HG02759 (cell line): ENCODE results near the gene ADAMTS12.
"Not testable (repeated sequence)": the region's sequence is repeated elsewhere in the genome, so short reads cannot be mapped to it uniquely, and the experiment has no call there.

Experiments
- ATAC-seq: cut with Tn5 transposase; IDR thresholded peaks from one replicate; pipeline ENCODE4 v1.9.1; 2021; ENCODE audit warnings: mild to moderate bottlenecking, moderate library complexity; ENCODE audit not compliant: unreplicated experiment

ADAMTS12 gene

DNA sequence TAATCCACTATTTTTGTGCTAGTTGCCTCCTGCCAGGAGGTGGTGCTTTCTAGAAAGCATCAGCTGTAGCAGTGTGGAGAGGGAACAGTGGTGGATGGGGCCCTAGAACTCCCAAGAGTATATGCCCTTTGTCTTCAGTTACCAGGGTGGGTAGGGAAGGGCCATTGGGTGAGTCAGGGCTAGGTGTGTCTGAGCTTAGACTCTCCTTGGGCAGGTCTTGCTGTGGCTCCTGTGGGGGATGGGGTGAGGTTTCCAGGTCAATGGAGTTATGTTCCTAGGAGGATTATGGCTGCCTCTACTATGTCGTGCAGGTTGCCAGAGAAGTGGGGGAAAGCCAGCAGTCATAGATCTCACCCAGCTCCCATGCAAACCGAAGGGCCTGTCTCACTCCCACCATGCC is 11.3 kb upstream of the ADAMTS12 start:
- no peak for ATAC-seq

DNA sequence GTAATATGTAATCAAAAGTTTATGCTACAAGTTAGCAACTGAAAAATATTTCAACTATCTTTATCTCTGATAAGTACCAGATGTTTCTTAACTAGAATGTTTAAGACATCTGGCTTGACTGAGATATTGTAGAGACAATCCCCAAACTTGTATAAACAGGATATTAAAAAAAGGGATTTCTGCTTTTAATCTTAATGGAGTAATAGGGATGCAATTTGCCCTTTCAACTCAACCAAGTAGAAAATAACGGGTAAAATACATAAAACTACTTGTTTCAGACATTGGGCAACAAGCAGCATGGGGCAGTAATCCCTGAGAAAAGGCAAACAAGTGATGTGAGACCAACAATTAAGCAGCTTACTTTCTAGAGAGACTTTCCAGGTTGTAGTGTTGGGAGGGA is 9.4 kb upstream of the ADAMTS12 start:
- ATAC-seq = no peak

DNA sequence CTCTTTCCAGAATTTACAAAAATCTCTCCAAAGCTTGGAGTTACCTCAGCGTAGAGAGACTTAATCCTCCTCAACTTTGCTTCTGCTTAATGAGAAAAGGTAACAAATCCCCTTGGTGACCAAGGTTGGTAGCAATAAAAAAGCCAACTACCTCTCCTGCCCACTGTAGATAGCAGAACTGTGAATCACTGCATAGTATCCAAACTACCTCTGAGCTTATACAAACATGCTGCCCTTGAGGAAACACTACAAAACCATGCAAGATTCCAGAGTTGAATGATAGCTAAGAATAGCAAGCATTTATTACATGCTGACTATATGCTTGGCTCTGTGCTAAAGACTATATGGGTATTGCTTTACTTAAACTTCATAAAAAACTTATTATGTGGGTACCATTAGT is 2.8 kb upstream of the ADAMTS12 start:
- ATAC-seq = no peak

GRCh38 chr5:33892620-33893137 is 889 bp upstream of the ADAMTS12 start:
- ATAC-seq = peak; percentile 8

GRCh38 chr5:33891446-33891787 is 373 bp downstream of the ADAMTS12 start:
- ATAC-seq = peak; percentile 20

- ATAC-seq = peak; percentile 49
Measured at GRCh38 chr5:33890131-33891032, 1.4 kb downstream of the ADAMTS12 start.

GRCh38 chr5:33888587-33888986 is 3.2 kb downstream of the ADAMTS12 start:
- no peak for ATAC-seq

DNA sequence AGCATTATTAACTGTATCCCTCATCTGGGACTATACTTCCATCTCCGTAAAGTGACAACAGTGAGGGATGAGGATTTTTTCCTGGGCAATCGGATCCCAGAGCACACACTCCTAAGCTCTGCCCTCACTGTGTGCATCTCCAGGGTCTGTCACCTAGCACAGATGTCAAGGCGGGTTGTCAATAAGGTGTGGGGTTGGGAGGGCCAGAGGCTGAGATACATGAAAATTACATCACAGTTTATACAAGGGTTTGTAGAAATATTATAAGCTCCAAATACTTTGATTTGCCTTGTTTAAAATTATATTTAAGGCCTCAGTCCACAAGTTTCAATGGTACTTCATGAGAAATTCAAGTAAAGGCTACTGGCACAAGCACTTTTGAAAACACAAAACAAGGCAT is 4.5 kb downstream of the ADAMTS12 start:
- no peak for ATAC-seq

- ATAC-seq = no peak
Measured at GRCh38 chr5:33886283-33886682, 5.5 kb downstream of the ADAMTS12 start.

GRCh38 chr5:33885679-33886078 is 6.1 kb downstream of the ADAMTS12 start:
- no peak for ATAC-seq

DNA sequence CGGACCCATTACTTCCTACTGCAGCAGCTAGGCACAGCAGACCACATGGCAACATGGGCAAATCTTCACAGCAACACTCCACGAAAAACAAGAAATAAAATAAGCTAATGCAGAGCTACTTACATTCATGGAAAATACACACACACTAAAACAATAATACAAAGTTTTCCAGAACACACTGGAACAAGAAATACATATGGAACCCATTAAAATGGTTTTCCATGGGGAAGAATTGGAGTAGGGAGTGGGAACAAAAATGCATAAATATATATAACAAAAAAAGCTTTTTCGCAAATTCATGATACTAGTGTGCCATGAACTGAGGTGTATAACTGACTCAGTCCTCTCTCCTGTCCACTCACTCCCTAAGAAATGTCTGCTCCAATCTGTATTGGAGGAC is 8.3 kb downstream of the ADAMTS12 start:
- ATAC-seq = no peak

DNA sequence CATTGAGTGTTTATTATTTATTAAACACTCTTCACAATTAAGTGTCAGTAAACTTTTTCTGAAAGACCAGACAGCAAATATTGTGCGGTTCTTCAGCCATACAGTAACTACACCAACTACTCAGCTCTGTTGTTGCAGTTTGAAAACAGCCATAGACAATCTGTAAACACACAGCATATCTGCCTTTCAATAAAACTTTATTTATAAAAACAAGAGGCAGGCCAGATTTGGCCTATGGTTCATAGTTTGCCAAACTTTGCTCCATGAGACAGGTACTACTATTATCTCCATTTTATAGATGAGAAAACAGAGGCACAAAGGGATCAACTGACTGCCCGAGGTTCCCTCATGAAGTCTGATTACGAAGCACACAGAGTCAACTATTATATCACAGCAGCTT is 11.5 kb downstream of the ADAMTS12 start:
- ATAC-seq = no peak

DNA sequence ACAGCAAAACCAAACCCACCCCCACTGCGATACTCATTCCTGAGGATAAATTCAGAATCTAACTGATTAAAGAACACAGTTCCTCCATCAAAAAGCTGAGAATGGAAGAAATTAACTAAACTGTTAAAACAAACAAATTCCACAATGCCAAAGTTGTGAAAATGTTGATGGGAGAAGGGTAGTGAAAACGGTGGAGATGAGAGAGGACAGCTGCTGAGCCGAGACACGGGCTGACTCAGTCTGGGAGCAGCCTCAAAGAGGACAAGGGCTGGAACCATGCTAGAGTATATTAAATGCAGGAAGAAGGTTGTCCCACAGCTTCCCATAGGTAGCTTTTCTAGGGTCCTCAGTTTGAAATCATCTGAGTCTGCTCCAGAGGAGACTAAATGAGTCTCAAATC is 14.3 kb downstream of the ADAMTS12 start:
- ATAC-seq = no peak

- no peak for ATAC-seq
Measured at GRCh38 chr5:33867241-33867640, 24.5 kb downstream of the ADAMTS12 start.

DNA sequence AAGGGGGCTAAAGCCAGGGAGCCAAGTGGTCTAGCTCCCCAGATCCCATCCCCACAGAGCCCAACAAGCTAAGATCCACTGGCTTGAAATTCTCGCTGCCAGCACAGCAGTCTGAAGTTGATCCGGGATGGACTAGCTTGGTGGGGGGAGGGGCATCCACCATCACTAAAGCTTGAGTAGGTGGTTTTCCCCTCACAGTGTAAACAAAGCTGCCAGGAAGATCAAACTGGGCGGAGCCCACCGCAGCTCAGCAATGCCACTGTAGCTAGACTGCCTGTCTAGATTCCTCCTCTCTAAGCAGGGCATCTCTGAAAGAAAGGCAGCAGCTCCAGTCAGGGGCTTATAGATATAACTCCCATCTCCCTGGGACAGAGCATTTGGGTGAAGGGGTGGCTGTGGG is 32.6 kb downstream of the ADAMTS12 start:
- not testable (repeated sequence) for ATAC-seq

DNA sequence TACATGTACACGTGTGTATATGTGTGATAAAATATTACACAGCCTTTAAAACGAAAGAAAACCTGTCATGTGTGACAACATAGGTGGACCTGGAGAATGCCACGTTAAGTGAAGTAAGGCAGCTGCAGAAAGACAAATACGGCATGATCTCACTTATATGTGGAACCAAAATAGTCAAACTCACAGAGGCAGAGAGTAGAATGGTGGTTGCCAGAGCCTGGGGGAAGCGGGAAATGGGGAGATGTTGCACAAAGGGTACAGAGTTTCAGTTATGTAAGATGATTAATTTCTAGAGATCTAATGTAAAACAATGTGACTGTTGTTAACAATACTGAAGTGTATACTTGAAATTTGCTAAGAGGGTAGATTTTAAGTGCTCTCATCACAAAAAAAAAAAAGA is 34.8 kb downstream of the ADAMTS12 start:
- peak; percentile 58 for ATAC-seq

DNA sequence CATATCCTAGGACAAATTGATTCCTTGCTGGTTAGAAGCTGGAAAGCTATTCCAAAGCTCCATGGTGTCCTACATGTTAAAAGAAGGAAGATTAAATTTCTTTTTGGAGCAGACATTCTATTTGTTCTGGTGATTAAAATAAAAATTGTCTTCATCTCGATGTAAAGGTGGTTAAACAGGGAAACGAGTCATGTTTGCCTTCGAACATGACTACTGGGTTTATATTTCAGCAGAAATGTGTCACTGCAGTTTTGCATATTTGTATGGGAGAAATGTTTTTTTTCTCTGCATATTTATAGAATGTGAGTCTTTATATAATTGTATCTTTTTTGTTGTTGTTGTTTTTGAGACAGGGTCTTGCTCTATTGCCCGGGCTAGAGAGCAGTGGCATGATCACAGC is 36.4 kb downstream of the ADAMTS12 start:
- no peak for ATAC-seq

DNA sequence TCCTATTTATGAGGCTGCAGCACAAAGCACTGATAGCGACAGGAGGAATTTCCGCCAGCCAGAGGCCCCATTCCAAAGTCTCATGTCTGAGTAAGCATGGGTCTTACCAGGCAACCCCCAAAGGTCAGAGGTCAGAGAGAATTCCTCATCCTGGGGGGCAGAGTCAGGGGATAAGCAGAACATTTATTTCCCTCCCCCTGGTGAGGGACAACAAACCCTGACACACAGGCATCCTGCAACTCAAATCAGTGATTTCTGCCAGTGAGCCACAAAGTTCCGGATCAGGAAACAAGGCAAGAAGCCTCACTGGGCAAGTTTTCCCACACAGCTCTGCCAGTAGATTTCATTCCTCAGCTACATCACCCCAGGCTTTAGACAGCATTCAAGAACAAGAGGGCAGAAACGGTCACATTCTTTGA is 37.0 kb downstream of the ADAMTS12 start:
- ATAC-seq = no peak

- ATAC-seq = no peak
Measured at GRCh38 chr5:33852837-33853236, 39.0 kb downstream of the ADAMTS12 start.

DNA sequence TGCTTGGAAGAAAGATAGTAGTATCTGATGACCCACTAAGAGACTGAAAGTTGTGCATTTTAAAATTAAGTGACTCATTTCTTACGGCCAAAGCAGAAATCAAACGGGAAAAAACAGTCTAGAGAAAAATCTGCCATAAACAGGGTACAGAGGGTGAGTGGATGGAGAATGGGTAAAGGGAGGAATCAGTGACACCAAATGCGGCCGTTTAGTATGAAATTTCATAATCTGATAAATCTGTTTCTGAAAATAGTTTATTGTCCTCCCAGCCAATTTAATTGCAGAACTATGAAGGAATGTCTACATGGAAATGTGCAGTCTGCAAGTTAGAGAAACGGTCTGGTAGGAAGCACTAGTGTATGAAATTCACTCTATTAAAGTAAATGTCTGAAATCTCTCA is 39.5 kb downstream of the ADAMTS12 start:
- ATAC-seq = no peak

DNA sequence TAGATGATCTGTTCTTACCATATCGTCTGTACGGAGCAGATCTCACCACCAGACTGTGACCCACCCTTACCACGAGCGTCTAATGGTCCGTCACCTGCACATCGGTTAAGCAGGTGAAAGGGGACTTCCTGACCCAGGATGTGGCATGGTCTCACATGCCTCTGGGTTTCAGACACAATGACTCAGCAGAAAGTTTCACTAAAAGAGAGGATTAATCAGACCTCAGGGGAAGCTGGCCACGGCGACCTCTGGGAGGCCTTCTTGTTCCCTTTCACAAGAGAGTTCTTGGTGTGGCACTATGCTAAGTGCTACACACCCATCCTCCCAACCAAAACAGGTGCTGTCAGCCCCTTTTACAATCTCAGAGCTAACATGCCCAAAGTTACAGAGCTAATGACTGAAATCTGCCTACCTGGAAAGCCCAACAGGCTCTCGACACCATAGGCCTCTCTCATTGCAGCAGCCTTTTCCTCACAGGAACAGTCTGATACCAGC is 41.6 kb downstream of the ADAMTS12 start:
- ATAC-seq = peak; percentile 95

GRCh38 chr5:33848554-33848953 is 43.2 kb downstream of the ADAMTS12 start:
- ATAC-seq = peak; percentile 30

DNA sequence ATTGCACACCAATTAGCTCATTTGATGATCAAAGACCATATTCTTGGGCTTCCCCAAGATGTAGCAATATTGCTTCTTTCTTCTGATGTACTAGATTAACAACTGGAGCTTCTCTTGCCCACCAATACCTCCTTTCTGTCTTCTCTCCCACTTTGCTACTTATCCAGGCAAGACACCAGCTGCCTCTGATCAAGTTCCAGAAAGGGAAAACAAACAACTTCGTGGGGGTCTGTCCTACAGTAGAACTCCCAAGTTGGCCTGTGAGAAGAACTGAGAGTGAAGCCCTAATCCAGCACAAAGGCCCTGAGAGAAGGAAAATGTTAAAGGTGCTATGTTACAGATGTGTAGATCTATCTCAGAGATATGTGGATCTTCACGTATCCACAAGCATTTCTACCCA is 44.9 kb downstream of the ADAMTS12 start:
- no peak for ATAC-seq
